ENCODE results near the gene B3GALNT2.
A peak's percentile ranks its signal among the peaks of the same experiment; 100 is the strongest.
"Not testable (repeated sequence)": the region's sequence is repeated elsewhere in the genome, so short reads cannot be mapped to it uniquely, and the experiment has no call there.

B3GALNT2 gene

GRCh38 chr1:235504122-235504493 is at the start of gene B3GALNT2:
TSS of gene B3GALNT2 (minus strand) at chr1:235504452. CDS start at chr1:235504252, 200 bp downstream.
- Histone ChIP-seq H3K4me3 (ENCODE audit: low read length in 2 of 2) (peak within 1 kb of the TSS; percentile 88 to 98), H3K27me3 (ENCODE audit: control insufficient read depth in 1 of 2, insufficient read depth in 2 of 2, low read length in 2 of 2) (no peaks in the 10 kb centered on the region), H3K9me3 (ENCODE audit: control insufficient read depth in 2 of 2, low read length in 2 of 2) (no peaks in the 10 kb centered on the region), H3K9ac (ENCODE audit: low read length in 2 of 2) (peak within 1 kb of the TSS; percentile 91 to 96), H3K27ac (ENCODE audit: low read length) (peak within 1 kb of the TSS; percentile 95), H3K4me1 (ENCODE audit: control insufficient read depth, insufficient read depth, low read length) (peaks cover 6% of the 10 kb centered on the region), H3K36me3 (ENCODE audit: control insufficient read depth in 2 of 2, insufficient read depth in 2 of 2, low read length in 2 of 2) (no peaks in the 10 kb centered on the region)

GRCh38 chr1:235553112-235553551 is 48.9 kb upstream of the B3GALNT2 start:
- Histone ChIP-seq H3K9ac (ENCODE audit: low read length in 2 of 2) (no peak overlapping the region), H3K36me3 (ENCODE audit: control insufficient read depth in 2 of 2, insufficient read depth in 2 of 2, low read length in 2 of 2) (no peaks in the 10 kb centered on the region), H3K4me1 (ENCODE audit: control insufficient read depth, insufficient read depth, low read length) (no peaks in the 10 kb centered on the region), H3K4me3 (ENCODE audit: low read length in 2 of 2) (no peak overlapping the region), H3K27me3 (ENCODE audit: control insufficient read depth in 1 of 2, insufficient read depth in 2 of 2, low read length in 2 of 2) (no peaks in the 10 kb centered on the region), H3K9me3 (ENCODE audit: control insufficient read depth in 2 of 2, low read length in 2 of 2) (no peaks in the 10 kb centered on the region), H3K27ac (ENCODE audit: low read length) (no peak overlapping the region)

GRCh38 chr1:235552146-235552716 is 48.0 kb upstream of the B3GALNT2 start:
- H3K9me3 ChIP-seq (ENCODE audit: control insufficient read depth in 2 of 2, low read length in 2 of 2) = no peaks in the 10 kb centered on the region
- no peaks in the 10 kb centered on the region for H3K36me3 ChIP-seq (ENCODE audit: control insufficient read depth in 2 of 2, insufficient read depth in 2 of 2, low read length in 2 of 2)
- H3K27me3 ChIP-seq (ENCODE audit: control insufficient read depth in 1 of 2, insufficient read depth in 2 of 2, low read length in 2 of 2) = no peaks in the 10 kb centered on the region
- no peaks in the 10 kb centered on the region for H3K4me1 ChIP-seq (ENCODE audit: control insufficient read depth, insufficient read depth, low read length)
- H3K27ac ChIP-seq (ENCODE audit: low read length) = no peak overlapping the region
- no peak overlapping the region for H3K9ac ChIP-seq (ENCODE audit: low read length in 2 of 2)
- H3K4me3 ChIP-seq (ENCODE audit: low read length in 2 of 2) = no peak overlapping the region

GRCh38 chr1:235549351-235550139 is 45.3 kb upstream of the B3GALNT2 start:
- Histone ChIP-seq H3K36me3 (ENCODE audit: control insufficient read depth in 2 of 2, insufficient read depth in 2 of 2, low read length in 2 of 2) (no peaks in the 10 kb centered on the region), H3K9ac (ENCODE audit: low read length in 2 of 2) (no peak overlapping the region), H3K4me3 (ENCODE audit: low read length in 2 of 2) (no peak overlapping the region), H3K9me3 (ENCODE audit: control insufficient read depth in 2 of 2, low read length in 2 of 2) (no peaks in the 10 kb centered on the region), H3K4me1 (ENCODE audit: control insufficient read depth, insufficient read depth, low read length) (no peaks in the 10 kb centered on the region), H3K27ac (ENCODE audit: low read length) (no peak overlapping the region), H3K27me3 (ENCODE audit: control insufficient read depth in 1 of 2, insufficient read depth in 2 of 2, low read length in 2 of 2) (no peaks in the 10 kb centered on the region)

GRCh38 chr1:235546369-235547155 is 42.3 kb upstream of the B3GALNT2 start:
- H3K36me3 ChIP-seq (ENCODE audit: control insufficient read depth in 2 of 2, insufficient read depth in 2 of 2, low read length in 2 of 2); H3K27ac ChIP-seq (ENCODE audit: low read length); H3K4me1 ChIP-seq (ENCODE audit: control insufficient read depth, insufficient read depth, low read length); H3K27me3 ChIP-seq (ENCODE audit: control insufficient read depth in 1 of 2, insufficient read depth in 2 of 2, low read length in 2 of 2); H3K4me3 ChIP-seq (ENCODE audit: low read length in 2 of 2); H3K9me3 ChIP-seq (ENCODE audit: control insufficient read depth in 2 of 2, low read length in 2 of 2); H3K9ac ChIP-seq (ENCODE audit: low read length in 2 of 2): not testable (repeated sequence)

GRCh38 chr1:235545292-235545930 is 41.2 kb upstream of the B3GALNT2 start:
- H3K27ac ChIP-seq (ENCODE audit: low read length) = no peak overlapping the region
- no peaks in the 10 kb centered on the region for H3K36me3 ChIP-seq (ENCODE audit: control insufficient read depth in 2 of 2, insufficient read depth in 2 of 2, low read length in 2 of 2)
- no peak overlapping the region for H3K4me3 ChIP-seq (ENCODE audit: low read length in 2 of 2)
- no peaks in the 10 kb centered on the region for H3K4me1 ChIP-seq (ENCODE audit: control insufficient read depth, insufficient read depth, low read length)
- no peaks in the 10 kb centered on the region for H3K27me3 ChIP-seq (ENCODE audit: control insufficient read depth in 1 of 2, insufficient read depth in 2 of 2, low read length in 2 of 2)
- no peak overlapping the region for H3K9ac ChIP-seq (ENCODE audit: low read length in 2 of 2)
- no peaks in the 10 kb centered on the region for H3K9me3 ChIP-seq (ENCODE audit: control insufficient read depth in 2 of 2, low read length in 2 of 2)

- H3K4me3 ChIP-seq (ENCODE audit: low read length in 2 of 2); H3K36me3 ChIP-seq (ENCODE audit: control insufficient read depth in 2 of 2, insufficient read depth in 2 of 2, low read length in 2 of 2); H3K27me3 ChIP-seq (ENCODE audit: control insufficient read depth in 1 of 2, insufficient read depth in 2 of 2, low read length in 2 of 2); H3K4me1 ChIP-seq (ENCODE audit: control insufficient read depth, insufficient read depth, low read length); H3K27ac ChIP-seq (ENCODE audit: low read length); H3K9ac ChIP-seq (ENCODE audit: low read length in 2 of 2); H3K9me3 ChIP-seq (ENCODE audit: control insufficient read depth in 2 of 2, low read length in 2 of 2): not testable (repeated sequence)
Observed at GRCh38 chr1:235542845-235543244, 38.6 kb upstream of the B3GALNT2 start.

GRCh38 chr1:235533476-235534168 is 29.4 kb upstream of the B3GALNT2 start:
- no peaks in the 10 kb centered on the region for H3K4me1 ChIP-seq (ENCODE audit: control insufficient read depth, insufficient read depth, low read length)
- no peaks in the 10 kb centered on the region for H3K36me3 ChIP-seq (ENCODE audit: control insufficient read depth in 2 of 2, insufficient read depth in 2 of 2, low read length in 2 of 2)
- H3K9ac ChIP-seq (ENCODE audit: low read length in 2 of 2) = no peak overlapping the region
- no peak overlapping the region for H3K27ac ChIP-seq (ENCODE audit: low read length)
- no peaks in the 10 kb centered on the region for H3K27me3 ChIP-seq (ENCODE audit: control insufficient read depth in 1 of 2, insufficient read depth in 2 of 2, low read length in 2 of 2)
- no peak overlapping the region for H3K4me3 ChIP-seq (ENCODE audit: low read length in 2 of 2)
- H3K9me3 ChIP-seq (ENCODE audit: control insufficient read depth in 2 of 2, low read length in 2 of 2) = peaks cover 0 to 6% of the 10 kb centered on the region in 2 donors

- Histone ChIP-seq H3K27me3 (ENCODE audit: control insufficient read depth in 1 of 2, insufficient read depth in 2 of 2, low read length in 2 of 2) (no peaks in the 10 kb centered on the region), H3K4me1 (ENCODE audit: control insufficient read depth, insufficient read depth, low read length) (no peaks in the 10 kb centered on the region), H3K9me3 (ENCODE audit: control insufficient read depth in 2 of 2, low read length in 2 of 2) (peaks cover 0 to 6% of the 10 kb centered on the region in 2 donors), H3K36me3 (ENCODE audit: control insufficient read depth in 2 of 2, insufficient read depth in 2 of 2, low read length in 2 of 2) (no peaks in the 10 kb centered on the region), H3K27ac (ENCODE audit: low read length) (no peak overlapping the region), H3K4me3 (ENCODE audit: low read length in 2 of 2) (no peak overlapping the region), H3K9ac (ENCODE audit: low read length in 2 of 2) (no peak overlapping the region)
Observed at GRCh38 chr1:235532360-235532759, 28.1 kb upstream of the B3GALNT2 start.

- Histone ChIP-seq H3K36me3 (ENCODE audit: control insufficient read depth in 2 of 2, insufficient read depth in 2 of 2, low read length in 2 of 2) (no peaks in the 10 kb centered on the region), H3K4me3 (ENCODE audit: low read length in 2 of 2) (no peak overlapping the region), H3K27ac (ENCODE audit: low read length) (no peak overlapping the region), H3K4me1 (ENCODE audit: control insufficient read depth, insufficient read depth, low read length) (no peaks in the 10 kb centered on the region), H3K27me3 (ENCODE audit: control insufficient read depth in 1 of 2, insufficient read depth in 2 of 2, low read length in 2 of 2) (no peaks in the 10 kb centered on the region), H3K9ac (ENCODE audit: low read length in 2 of 2) (no peak overlapping the region), H3K9me3 (ENCODE audit: control insufficient read depth in 2 of 2, low read length in 2 of 2) (peaks cover 0 to 6% of the 10 kb centered on the region in 2 donors)
Observed at GRCh38 chr1:235527196-235527814, 23.1 kb upstream of the B3GALNT2 start.

Measured in stomach smooth muscle (tissue), 2 donors.